HG02840 (cell line): ENCODE data around the gene MYBPH.

ENCODE experiments used
- ATAC-seq: cut with Tn5 transposase; IDR thresholded peaks from one replicate; pipeline ENCODE4 v1.9.1; 2021; ENCODE audit warnings: mild to moderate bottlenecking, moderate library complexity, moderate number of reproducible peaks; ENCODE audit not compliant: unreplicated experiment, low FRiP score

Gene MYBPH

DNA sequence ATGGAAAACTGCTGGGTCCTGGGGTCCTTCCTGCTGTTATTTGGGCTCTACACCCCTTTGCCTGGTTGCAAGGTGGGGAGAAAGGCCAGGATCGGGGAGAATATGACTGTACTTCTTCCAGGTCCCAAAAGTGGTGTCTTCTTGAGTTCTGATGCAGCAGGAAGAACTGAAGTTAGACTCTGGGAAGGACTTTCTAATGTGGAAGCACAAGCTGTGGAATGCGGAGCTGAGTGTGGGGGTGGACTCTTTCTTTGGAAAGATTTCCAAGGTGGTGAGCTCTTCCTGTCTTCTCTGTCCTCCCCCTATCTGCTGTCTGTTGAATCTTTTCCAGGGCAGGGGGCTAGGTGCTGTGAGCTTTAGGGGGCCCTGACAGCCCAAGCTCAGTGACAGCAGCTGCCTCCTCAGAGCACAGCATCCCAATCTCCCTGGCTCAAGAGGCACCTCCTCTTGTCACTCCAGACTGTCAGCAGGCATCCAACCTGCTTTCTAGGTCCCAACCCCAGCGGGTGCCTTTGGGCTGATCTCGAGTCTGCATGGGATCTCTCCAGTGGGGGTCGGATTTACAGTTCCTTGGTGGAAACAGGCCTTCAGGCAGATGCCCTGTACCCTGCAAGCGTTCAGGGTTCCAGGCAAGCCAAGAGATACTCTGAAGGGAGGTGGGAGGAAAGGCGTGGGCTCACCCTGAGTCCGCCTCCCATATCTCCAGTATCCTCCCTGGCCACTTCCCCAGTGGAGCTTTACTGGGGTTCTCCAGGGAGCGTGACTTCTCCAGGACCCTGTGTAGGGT lies 24.9 kb downstream of the MYBPH start:
- ATAC-seq, result no peak

- no peak for ATAC-seq
Observed at GRCh38 chr1:203149188-203149840, 26.3 kb downstream of the MYBPH start.

DNA sequence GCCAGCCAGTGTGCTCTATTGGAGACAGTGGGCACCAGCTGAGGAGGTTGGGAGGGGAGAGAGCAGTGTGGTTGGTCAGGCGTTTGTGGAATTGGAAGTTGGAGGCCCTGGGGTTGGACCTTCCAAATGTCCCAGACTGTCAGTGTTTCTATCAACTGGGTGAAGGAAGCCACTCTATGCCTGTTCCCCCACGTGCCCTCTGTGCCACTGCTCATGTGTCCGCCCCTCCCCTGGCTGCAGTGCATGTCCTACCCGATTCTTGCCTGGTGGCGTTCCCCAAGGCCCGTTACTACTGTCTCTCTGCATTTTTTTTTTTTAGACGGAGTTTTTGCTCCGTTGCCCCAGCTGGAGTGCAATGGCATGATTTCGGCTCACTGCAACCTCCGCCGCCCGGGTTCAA lies 27.0 kb downstream of the MYBPH start:
- no peak for ATAC-seq

DNA sequence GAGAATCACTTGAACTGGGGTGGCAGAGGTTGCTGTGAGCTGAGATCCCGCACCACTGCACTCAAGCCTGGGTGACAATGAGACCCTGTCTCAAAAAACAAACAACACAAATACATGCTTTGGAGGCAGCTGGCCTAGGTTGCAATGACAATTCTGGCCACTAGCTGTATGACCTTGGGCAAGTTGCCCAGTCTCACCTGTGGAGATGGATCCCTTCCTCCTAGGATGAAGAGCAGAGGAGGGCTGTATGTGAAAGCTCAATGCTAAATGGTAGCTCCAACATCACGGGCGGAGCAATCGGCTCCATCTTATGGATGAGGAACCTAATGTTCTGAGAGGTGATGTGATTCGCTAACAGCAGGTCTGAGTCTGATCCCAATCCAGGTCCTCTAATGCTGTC lies 27.5 kb downstream of the MYBPH start:
- no peak for ATAC-seq

GRCh38 chr1:203147376-203147775 lies 28.2 kb downstream of the MYBPH start:
- no peak for ATAC-seq

- no peak for ATAC-seq
Observed at GRCh38 chr1:203146537-203146936, 29.1 kb downstream of the MYBPH start.

- no peak for ATAC-seq
Observed at GRCh38 chr1:203146042-203146369, 29.6 kb downstream of the MYBPH start.

- no peak for ATAC-seq
Observed at GRCh38 chr1:203145321-203146041, 30.1 kb downstream of the MYBPH start.

- no peak for ATAC-seq
Observed at GRCh38 chr1:203144661-203145060, 31.0 kb downstream of the MYBPH start.

GRCh38 chr1:203143641-203144040 lies 32.0 kb downstream of the MYBPH start:
- ATAC-seq, result no peak

GRCh38 chr1:203142684-203143408 lies 32.8 kb downstream of the MYBPH start:
- no peak for ATAC-seq

DNA sequence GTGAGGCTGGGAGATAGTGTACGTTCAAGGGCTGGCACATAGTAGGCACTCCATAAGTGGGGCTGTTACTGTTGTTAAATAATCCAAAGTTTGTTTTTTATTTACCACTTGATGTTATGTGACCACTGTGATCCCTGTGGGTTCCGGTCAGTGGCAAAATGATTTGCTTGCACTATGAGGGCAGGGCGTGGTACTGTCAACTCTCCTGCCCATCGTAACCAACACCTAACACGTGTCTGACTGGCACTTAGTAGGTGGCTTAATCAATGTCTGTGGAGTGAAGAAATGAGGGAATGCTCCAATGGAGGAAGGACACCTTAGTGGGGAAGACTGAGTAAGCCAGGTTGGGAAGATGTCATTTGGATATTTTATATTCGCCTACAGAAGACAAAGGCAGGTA lies 33.5 kb downstream of the MYBPH start:
- no peak for ATAC-seq

GRCh38 chr1:203140743-203141520 lies 34.7 kb downstream of the MYBPH start:
- ATAC-seq, result no peak

DNA sequence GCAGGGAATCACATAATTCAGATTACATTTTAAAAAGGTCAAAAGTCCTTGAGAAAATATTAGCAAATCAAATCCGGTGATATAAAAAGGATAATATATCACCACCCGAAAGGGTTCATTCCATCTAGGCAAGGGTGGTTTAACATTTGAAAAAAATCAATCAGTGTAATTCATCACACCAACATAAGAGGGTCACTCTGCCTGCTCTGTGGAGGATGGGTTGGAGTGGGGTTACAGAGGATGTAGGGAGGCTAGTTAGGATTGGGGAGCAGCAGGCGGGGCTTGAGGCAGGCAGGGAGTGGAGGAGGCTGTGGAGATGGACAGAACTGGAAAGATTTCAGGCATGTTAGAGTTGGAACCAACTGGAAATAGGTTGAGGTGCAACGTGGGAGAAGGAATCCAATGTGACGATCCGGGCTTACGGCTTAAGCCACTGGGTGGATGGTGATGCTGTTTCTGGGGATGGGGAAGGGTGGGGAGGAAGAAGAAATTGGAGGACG lies 35.6 kb downstream of the MYBPH start:
- no peak for ATAC-seq

DNA sequence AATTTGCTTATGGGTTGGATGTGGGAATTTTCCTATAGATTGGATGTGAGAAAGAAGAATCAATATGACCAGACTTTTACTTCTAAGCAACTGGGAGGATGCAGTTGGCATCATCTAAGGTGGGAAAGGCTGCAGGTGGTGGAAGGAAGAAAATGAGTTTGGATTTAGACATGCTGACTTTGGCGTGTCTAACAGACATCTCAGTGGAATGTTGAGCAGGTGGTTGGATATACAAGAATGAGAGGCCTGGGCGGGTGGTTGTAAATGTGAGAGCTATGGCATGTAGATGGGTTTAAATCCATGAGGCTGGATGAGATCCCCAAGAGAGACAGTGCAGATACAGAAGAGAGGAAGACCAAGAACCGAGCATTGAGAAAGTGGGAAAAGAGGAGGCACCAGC lies 37.6 kb downstream of the MYBPH start:
- no peak for ATAC-seq

DNA sequence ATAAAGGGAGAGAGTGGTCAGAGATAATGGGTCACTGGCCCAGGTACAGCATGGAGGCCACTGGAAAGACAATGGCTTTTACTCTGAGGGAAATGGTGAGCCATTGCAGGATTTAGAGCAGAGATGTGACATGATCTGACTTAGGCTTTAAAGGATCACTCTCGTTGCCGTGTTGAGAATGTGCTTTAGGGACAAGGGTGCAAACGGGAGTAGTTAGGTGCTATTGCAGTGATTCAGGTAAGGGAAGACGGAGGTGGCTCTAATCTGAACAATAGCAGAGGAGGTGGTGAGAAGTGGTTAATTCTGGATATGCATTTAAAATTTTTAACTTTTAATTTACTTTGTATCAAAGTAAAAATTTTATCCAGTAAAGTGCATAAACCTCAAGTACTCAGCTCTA lies 38.3 kb downstream of the MYBPH start:
- no peak for ATAC-seq

DNA sequence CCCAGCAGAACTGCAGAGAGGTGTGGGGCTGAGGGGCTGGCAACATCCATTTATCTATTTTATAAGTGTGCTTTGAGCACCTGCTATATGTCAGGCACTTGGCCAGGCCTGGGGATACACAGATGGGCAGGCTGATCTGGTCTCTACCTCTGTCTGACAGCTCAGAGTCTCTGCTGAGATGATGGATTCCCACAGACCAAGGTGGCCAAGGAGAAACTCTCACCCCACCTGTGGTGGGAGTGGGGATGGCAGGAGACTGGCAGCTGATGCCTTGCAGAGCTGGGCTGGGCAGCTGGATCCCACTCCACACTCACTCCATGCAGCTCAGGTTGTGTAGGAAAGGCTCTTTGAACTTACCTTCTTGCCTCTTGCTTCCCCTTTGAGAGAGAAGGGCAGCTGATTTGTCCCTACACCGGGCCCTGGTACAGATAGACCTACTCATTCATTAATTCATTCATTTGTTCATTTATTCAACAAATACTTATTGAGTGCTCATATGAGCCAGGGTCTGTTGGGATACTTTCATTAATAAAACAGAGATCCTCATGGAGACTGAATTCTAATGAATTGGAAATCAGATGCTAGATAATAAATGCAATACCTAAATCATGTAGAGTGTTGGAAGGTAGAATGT lies 39.1 kb downstream of the MYBPH start:
- ATAC-seq, result no peak

- no peak for ATAC-seq
Observed at GRCh38 chr1:203135636-203136305, 39.9 kb downstream of the MYBPH start.
